ENCODE data around the gene SNX1.
A peak's percentile ranks its signal among the peaks of the same experiment; 100 is the strongest.
"Not testable (repeated sequence)": the region's sequence is repeated elsewhere in the genome, so short reads cannot be mapped to it uniquely, and the experiment has no call there.

The SNX1 gene

GRCh38 chr15:64095795-64096667 lies at the start of gene SNX1:
TSS of gene SNX1 (plus strand) at chr15:64095982. CDS start at chr15:64096014, 32 bp downstream.
- DNase-seq (ENCODE audit: low read depth in 2 of 2): peak; percentile 95 to 97

GRCh38 chr15:64046421-64047153 lies 49.2 kb upstream of the SNX1 start, which contains the start of gene DAPK2:
TSS of gene DAPK2 (minus strand) at chr15:64046485. CDS start at chr15:64040261, 6,224 bp downstream.
- DNase-seq (ENCODE audit: low read depth in 2 of 2): peak; percentile 34 to 45

GRCh38 chr15:64048781-64049460 lies 46.9 kb upstream of the SNX1 start:
- DNase-seq (ENCODE audit: low read depth in 2 of 2): no peak

GRCh38 chr15:64050281-64051092 lies 45.3 kb upstream of the SNX1 start:
- no peak for DNase-seq (ENCODE audit: low read depth in 2 of 2)

GRCh38 chr15:64051093-64051402 lies 44.7 kb upstream of the SNX1 start:
- DNase-seq (ENCODE audit: low read depth in 2 of 2): no peak

- DNase-seq (ENCODE audit: low read depth in 2 of 2): no peak
Observed at GRCh38 chr15:64051407-64052259, 44.1 kb upstream of the SNX1 start.

- DNase-seq (ENCODE audit: low read depth in 2 of 2): no peak
Observed at GRCh38 chr15:64052925-64053491, 42.8 kb upstream of the SNX1 start.

- not testable (repeated sequence) for DNase-seq (ENCODE audit: low read depth in 2 of 2)
Observed at GRCh38 chr15:64053674-64054073, 42.1 kb upstream of the SNX1 start.

GRCh38 chr15:64058279-64058678 lies 37.5 kb upstream of the SNX1 start:
- DNase-seq (ENCODE audit: low read depth in 2 of 2): no peak

- DNase-seq (ENCODE audit: low read depth in 2 of 2): not testable (repeated sequence)
Observed at GRCh38 chr15:64059104-64059503, 36.7 kb upstream of the SNX1 start.

GRCh38 chr15:64060716-64061115 lies 35.1 kb upstream of the SNX1 start:
- DNase-seq (ENCODE audit: low read depth in 2 of 2): no peak

GRCh38 chr15:64066451-64066850 lies 29.3 kb upstream of the SNX1 start:
- DNase-seq (ENCODE audit: low read depth in 2 of 2): no peak

GRCh38 chr15:64067564-64068030 lies 28.2 kb upstream of the SNX1 start:
- DNase-seq (ENCODE audit: low read depth in 2 of 2): peak; percentile 29 to 45

GRCh38 chr15:64068133-64068532 lies 27.6 kb upstream of the SNX1 start:
- no peak for DNase-seq (ENCODE audit: low read depth in 2 of 2)

GRCh38 chr15:64070106-64070505 lies 25.7 kb upstream of the SNX1 start:
- DNase-seq (ENCODE audit: low read depth in 2 of 2): no peak

GRCh38 chr15:64070965-64071851 lies 24.6 kb upstream of the SNX1 start:
- no peak for DNase-seq (ENCODE audit: low read depth in 2 of 2)

- no peak for DNase-seq (ENCODE audit: low read depth in 2 of 2)
Observed at GRCh38 chr15:64071931-64072765, 23.6 kb upstream of the SNX1 start.

- no peak for DNase-seq (ENCODE audit: low read depth in 2 of 2)
Observed at GRCh38 chr15:64072812-64073211, 23.0 kb upstream of the SNX1 start.
